Lower leg skin (tissue), 4 donors: ENCODE data around the gene NUDT2. TPM values are rescaled to one million over a fixed set of nuclear protein-coding genes. Genes with fewer than 3 reads are reported as not detected.
"Not testable (repeated sequence)": the region's sequence is repeated elsewhere in the genome, so short reads cannot be mapped to it uniquely, and the experiment has no call there.

Experiments used
- DNase-seq, 2 donors: peaks; one replicate each; pipeline ENCODE4 v3.0.0-alpha.2; 2019; ENCODE audit warnings: low spot score in 2 of 2
- H3K4me3 ChIP-seq: fragments of 200-600 bp; sonication (generic); 2 replicates; pipeline ENCODE4 v1.5.1; 2017; ENCODE audit warnings: mild to moderate bottlenecking, low read depth; ENCODE audit not compliant: poor library complexity, severe bottlenecking
- CTCF ChIP-seq, 3 donors: fragments of 450-650 bp; IDR thresholded peaks; one replicate each; pipeline ENCODE4 v1.5.1; 2016; ENCODE audit warnings: antibody characterized with exemption in 3 of 3, mild to moderate bottlenecking in 3 of 3, moderate library complexity in 2 of 3
- POLR2A ChIP-seq, 2 donors: fragments of 450-650 bp; IDR thresholded peaks; one replicate each; pipeline ENCODE4 v1.6.1; 2016 to 2017; ENCODE audit warnings: antibody characterized with exemption in 2 of 2, mild to moderate bottlenecking in 1 of 2, moderate library complexity in 1 of 2
- WGBS, 2 donors: methylation state at CpG; one replicate each; pipeline ENCODE4 v1.1.5; 2018; 5-methylcytosine and 5-hydroxymethylcytosine counted together
- intact Hi-C: fragments of 100-400 bp; cut with DNase I; formaldehyde crosslinking; loops from one replicate; pipeline ENCODE4 v1.15.0; 2023; ENCODE audit warnings: low total_unique reads
- total RNA-seq, 4 donors: library from RNA; depleted of rRNA; stranded (reverse); fragments of >200 nt; gene quantifications; one replicate each; pipeline ENCODE4 v1.1.0, GENCODE V29; 2016

The NUDT2 gene
- total RNA-seq, 4 donors from 2014 or later = 15.1 to 27.1 (median 20.2) TPM

- no peak overlapping the region for H3K4me3 ChIP-seq
- intact Hi-C loops = no loop called here
- WGBS, 2 donors = 53 to 58% methylated on average over 2 of the region's 2 CpGs
- TF ChIP-seq POLR2A (IDR thresholded peaks at IDR 0.05) (no peak), CTCF (IDR thresholded peaks at IDR 0.05) (no peak)
- DNase-seq = no peak
Observed at GRCh38 chr9:34292552-34292951, 36.8 kb upstream of the NUDT2 start.

GRCh38 chr9:34301064-34301463 lies 28.3 kb upstream of the NUDT2 start:
- 91 to 94% methylated on average over 7 of the region's 7 CpGs for WGBS, 2 donors
- intact Hi-C loops, H3K4me3 ChIP-seq, DNase-seq: not testable (repeated sequence)

GRCh38 chr9:34308316-34308715 lies 21.1 kb upstream of the NUDT2 start:
- 91 to 98% methylated on average over 3 of the region's 3 CpGs for WGBS, 2 donors
- intact Hi-C loops, H3K4me3 ChIP-seq, DNase-seq: not testable (repeated sequence)

- DNase-seq = no peak
- 94 to 95% methylated on average over 1 of the region's 1 CpG for WGBS, 2 donors
- intact Hi-C loops = no loop called here
Observed at GRCh38 chr9:34310215-34310614, 19.2 kb upstream of the NUDT2 start.

GRCh38 chr9:34311499-34312185 lies 17.7 kb upstream of the NUDT2 start:
- TF ChIP-seq CTCF (IDR thresholded peaks at IDR 0.05) (no peak), POLR2A (IDR thresholded peaks at IDR 0.05) (no peak)
- 92% methylated on average over 6 of the region's 6 CpGs for WGBS, 2 donors
- no peak overlapping the region for H3K4me3 ChIP-seq
- intact Hi-C loops = no loop called here
- no peak for DNase-seq

More at GRCh38 chr9:34310215-34310614, 19.2 kb upstream of the NUDT2 start:
- H3K4me3 ChIP-seq = no peak overlapping the region
- TF ChIP-seq POLR2A (IDR thresholded peaks at IDR 0.05) = no peak
- TF ChIP-seq CTCF (IDR thresholded peaks at IDR 0.05) = no peak

GRCh38 chr9:34317436-34317835 lies 11.9 kb upstream of the NUDT2 start:
- 86 to 90% methylated on average over 2 of the region's 2 CpGs for WGBS, 2 donors
- DNase-seq = no peak
- intact Hi-C loops = no loop called here
- no peak overlapping the region for H3K4me3 ChIP-seq
- TF ChIP-seq POLR2A (IDR thresholded peaks at IDR 0.05) = no peak
- no peak for TF ChIP-seq CTCF (IDR thresholded peaks at IDR 0.05)

GRCh38 chr9:34318163-34318790 lies 11.1 kb upstream of the NUDT2 start:
- no peak overlapping the region for H3K4me3 ChIP-seq
- 93 to 96% methylated on average over 33 to 42 of the region's 44 CpGs for WGBS, 2 donors
- intact Hi-C loops = no loop called here
- no peak for DNase-seq
- TF ChIP-seq POLR2A (IDR thresholded peaks at IDR 0.05) (no peak), CTCF (IDR thresholded peaks at IDR 0.05) (no peak)
